Measurements from ENCODE around the gene APOBEC2. TPM values are rescaled to one million over a fixed set of nuclear protein-coding genes. Genes with fewer than 3 reads are reported as not detected.

Gene APOBEC2
- total and polyA plus RNA-seq, 9 of the 15 experiments (the other 6 are each of a cell fraction or from before 2014, with no cell fraction given) = 0.25 to 1.6 TPM; not detected in 7

DNA sequence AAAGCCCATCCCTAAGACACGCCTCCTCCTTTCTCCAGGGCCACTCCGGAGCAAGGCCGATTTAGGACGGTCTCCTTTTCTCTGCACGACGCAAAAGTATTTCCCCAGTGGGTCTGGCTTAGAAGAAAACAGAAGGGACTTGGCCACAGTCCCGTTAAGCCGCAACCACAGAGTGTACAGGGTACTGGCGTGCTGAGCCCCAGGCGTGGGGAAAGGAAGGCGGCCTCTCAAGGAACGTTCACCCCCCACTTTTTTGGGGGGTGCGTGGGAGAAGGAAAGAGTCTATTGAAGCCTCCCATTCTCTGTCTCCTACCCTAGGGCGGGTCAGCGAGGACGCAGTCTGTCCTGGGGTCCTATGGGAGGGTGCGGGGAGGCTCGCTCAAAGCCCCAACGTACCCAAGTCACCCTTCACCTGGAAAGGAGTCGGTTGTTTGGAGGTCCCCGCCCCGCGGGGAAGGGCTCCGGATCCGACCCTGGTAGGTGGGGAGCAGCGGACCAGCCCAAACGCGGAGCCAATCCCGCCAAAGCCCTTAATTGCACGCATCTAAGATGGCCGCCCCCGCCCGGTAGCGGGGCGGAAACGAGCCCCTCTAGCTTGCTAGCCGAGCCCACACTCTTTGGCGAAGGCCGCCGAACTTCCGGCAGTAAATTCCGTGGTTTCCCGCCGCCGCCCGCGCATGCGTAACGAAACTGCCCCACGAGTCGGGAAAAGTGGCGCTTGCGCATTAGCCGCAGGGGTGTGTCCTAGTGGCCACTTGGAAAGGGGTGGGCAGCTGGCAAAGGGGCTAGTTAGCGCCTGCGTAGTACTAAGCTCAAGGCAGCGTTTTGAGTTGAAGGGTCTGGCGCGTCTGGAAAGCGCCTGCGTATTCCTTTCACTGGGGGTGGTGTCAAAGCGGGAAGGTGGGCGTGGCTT lies 19.2 kb downstream of the APOBEC2 start, which contains the start of gene OARD1 (continued):
- TF ChIP-seq SRF (CRISPR knock-in tag; IDR thresholded peaks at IDR 0.05) = peak in 1 of 2 experiments; percentile 80; a peak in 2 of 4 replicates
- TF ChIP-seq CBFB (CRISPR knock-in tag; IDR thresholded peaks at IDR 0.05) = no peak
- TF ChIP-seq CLOCK (CRISPR knock-in tag; IDR thresholded peaks at IDR 0.05; ENCODE audit: borderline replicate concordance) = no peak
- TF ChIP-seq CTCF (IDR thresholded peaks at IDR 0.05 in 2 of 3, conservative IDR thresholded peaks at IDR 0.05 in 1 of 3; ENCODE audit: insufficient read depth in 2 of 3, low read depth in 1 of 3, low read length in 3 of 3) = peak in 2 of 3 experiments; percentile 1 to 36; a peak in 2 of 6 replicates
- TF ChIP-seq NCOR1 (IDR thresholded peaks at IDR 0.05) = peak; percentile 75
- no peak for TF ChIP-seq TSHZ1 (CRISPR knock-in tag; IDR thresholded peaks at IDR 0.05)
- TF ChIP-seq KAT7 (CRISPR knock-in tag; IDR thresholded peaks at IDR 0.05; ENCODE audit: borderline replicate concordance) = peak; percentile 93; the same call in 1 of the 2 replicates
- TF ChIP-seq ZEB2 (IDR thresholded peaks at IDR 0.05) = 0 out of 2 replicates have a peak, but pooled peaks have one; percentile 20
- no peak for TF ChIP-seq TAL1 (IDR thresholded peaks at IDR 0.05)
- TF ChIP-seq RBBP5 (IDR thresholded peaks at IDR 0.05; ENCODE audit: borderline replicate concordance, insufficient read depth, low read length, poor library complexity, severe bottlenecking) = no peak
- TF ChIP-seq EP400 (IDR thresholded peaks at IDR 0.05) = peak; percentile 82
- TF ChIP-seq ERF (CRISPR knock-in tag; IDR thresholded peaks at IDR 0.05) = no peak
- TF ChIP-seq FOXM1 (IDR thresholded peaks at IDR 0.05; ENCODE audit: low read depth) = no peak
- no peak for TF ChIP-seq FOXM1 (CRISPR knock-in tag; IDR thresholded peaks at IDR 0.05; ENCODE audit: low read depth)
- TF ChIP-seq, protein P1, sequence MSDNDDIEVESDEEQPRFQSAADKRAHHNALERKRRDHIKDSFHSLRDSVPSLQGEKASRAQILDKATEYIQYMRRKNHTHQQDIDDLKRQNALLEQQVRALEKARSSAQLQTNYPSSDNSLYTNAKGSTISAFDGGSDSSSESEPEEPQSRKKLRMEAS (CRISPR knock-in tag; IDR thresholded peaks at IDR 0.05) = peak; percentile 45; the same call in 1 of the 2 replicates
- no peak for TF ChIP-seq LARP7 (IDR thresholded peaks at IDR 0.05)
- no peak for TF ChIP-seq XRCC5 (IDR thresholded peaks at IDR 0.05; ENCODE audit: low read depth, low read length)

Data from K562 (cell line).